Activated CD4-positive, alpha-beta T cell treated with anti-CD3 and anti-CD28 coated beads, Interleukin-2, amount 10 ng/mL, durations not matched to agents 7 days and 5 days (primary cell): ENCODE results near the gene CORO7. TPM values are rescaled to one million over a fixed set of nuclear protein-coding genes. Genes with fewer than 3 reads are reported as not detected.

Source experiments
- CTCF ChIA-PET: fragments of 350-600 bp; sonication (Branson Sonifier 250); formaldehyde crosslinking; loops from one replicate; lab custom pipeline; 2021; ENCODE audit warnings: antibody characterized with exemption; lab: Charles Lee
- POLR2A ChIA-PET: fragments of 350-600 bp; sonication (Branson Sonifier 250); formaldehyde crosslinking; loops from one replicate; lab custom pipeline; 2021; ENCODE audit warnings: antibody characterized with exemption; lab: Charles Lee
- DNase-seq: peaks from one replicate; pipeline ENCODE4 v3.0.0-alpha.2; 2020
- H3K27ac Mint-ChIP-seq: one replicate; pipeline ENCODE4 v1.8.0; 2021; ENCODE audit warnings: mild to moderate bottlenecking, moderate library complexity, mixed read lengths
- H3K27me3 Mint-ChIP-seq: one replicate; pipeline ENCODE4 v1.8.0; 2021; ENCODE audit warnings: mixed read lengths
- H3K36me3 Mint-ChIP-seq: one replicate; pipeline ENCODE4 v1.8.0; 2021; ENCODE audit warnings: low read depth, mixed read lengths
- H3K4me1 Mint-ChIP-seq: one replicate; pipeline ENCODE4 v1.8.0; 2021; ENCODE audit warnings: mixed read lengths
- H3K4me3 Mint-ChIP-seq: one replicate; pipeline ENCODE4 v1.8.0; 2021; ENCODE audit warnings: mild to moderate bottlenecking, moderate library complexity, mixed read lengths
- H3K9me3 Mint-ChIP-seq: one replicate; pipeline ENCODE4 v1.8.0; 2021; ENCODE audit warnings: mixed read lengths
- total RNA-seq, 2 experiments: library from RNA; stranded (reverse); gene quantifications; one replicate each; pipeline ENCODE4 v1.2.3, GENCODE V29; 2021

The CORO7 gene
- total RNA-seq, 2 experiments from 2014 or later, result 196 to 211 TPM

DNA sequence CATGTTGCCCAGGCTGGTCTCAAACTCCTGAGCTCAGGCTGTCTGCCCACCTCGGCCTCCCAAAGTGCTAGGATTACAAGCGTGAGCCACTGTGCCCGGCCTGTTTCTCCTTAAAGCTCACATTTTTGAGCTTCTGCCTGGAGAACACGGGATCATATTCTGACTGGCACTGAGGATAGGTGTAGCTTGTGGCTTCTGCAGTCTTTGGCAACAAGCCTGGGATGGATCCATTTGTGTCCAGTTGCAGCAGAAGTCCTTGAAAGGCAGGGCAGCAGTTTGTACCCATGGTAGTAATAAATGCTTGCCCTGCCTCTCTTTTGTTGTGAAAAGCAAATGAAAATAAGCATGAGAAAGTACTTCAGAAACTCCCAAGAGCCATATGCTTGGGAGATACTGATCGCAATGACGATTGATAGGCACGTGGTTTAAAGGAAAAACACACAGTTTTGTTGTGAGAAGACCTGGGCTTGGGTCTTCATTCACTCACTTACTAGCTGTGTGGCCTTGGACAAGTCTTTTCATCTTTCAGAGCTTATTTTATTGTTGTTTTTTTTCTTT is 3.1 kb upstream of the CORO7 start:
- Mint-ChIP-seq H3K4me3 (no peak overlapping the region), H3K9me3 (no peaks in the 10 kb centered on the region), H3K27me3 (peaks cover 3% of the 10 kb centered on the region), H3K36me3 (peaks cover 6% of the 10 kb centered on the region), H3K4me1 (peaks cover 15% of the 10 kb centered on the region), H3K27ac (no peak overlapping the region)
- CTCF ChIA-PET, result interaction anchor here (1.0 to 4.9 kb wide), 4 partner anchors 9 to 89 kb away, joined by 3 to 24 read pairs (median 4); no protein-coding TSS in a partner anchor
- DNase-seq, result no peak
- POLR2A ChIA-PET, result no interaction called here

DNA sequence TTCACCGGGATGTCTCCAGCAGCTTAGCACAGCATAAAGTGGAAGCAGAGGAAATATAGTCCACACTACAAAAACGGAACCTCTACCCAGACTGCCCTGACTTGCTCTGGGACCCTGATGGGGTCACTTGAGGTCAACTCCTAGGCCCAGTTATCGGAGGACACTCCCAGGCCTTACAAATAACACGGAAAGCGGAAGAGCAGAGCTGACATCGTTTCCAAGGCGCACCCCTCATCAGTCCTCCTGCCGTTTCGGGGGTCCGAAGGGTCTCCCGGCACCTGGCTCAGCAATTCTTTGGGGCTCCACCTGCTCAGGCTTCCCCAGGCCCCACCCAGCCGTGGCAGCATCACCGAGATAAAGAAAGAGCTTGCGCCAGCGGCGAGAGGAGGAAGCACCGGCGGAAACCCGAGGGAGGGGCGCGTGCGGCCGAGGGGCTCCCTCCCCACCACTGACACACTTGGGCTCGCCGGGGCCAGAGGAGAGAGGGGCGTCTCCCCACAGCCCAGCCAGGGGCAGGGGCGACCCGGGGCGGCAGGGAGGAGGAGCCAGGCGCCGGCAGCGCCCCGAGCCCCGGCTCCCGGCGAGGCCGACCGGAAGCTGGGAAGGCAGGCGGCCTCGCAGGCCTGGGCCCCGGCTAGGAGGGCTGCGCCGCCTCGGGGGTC is 727 bp downstream of the CORO7 start:
- DNase-seq, result peak; percentile 78
- POLR2A ChIA-PET, result interaction anchor here (1.0 kb wide), 1 partner anchor 64 kb away, joined by 3 read pairs; no protein-coding TSS in a partner anchor
- H3K9me3 Mint-ChIP-seq, result no peaks in the 10 kb centered on the region
- H3K4me1 Mint-ChIP-seq, result peaks cover 37% of the 10 kb centered on the region
- H3K4me3 Mint-ChIP-seq, result peak overlapping the region; percentile 89
- peaks cover 28% of the 10 kb centered on the region for H3K36me3 Mint-ChIP-seq
- H3K27ac Mint-ChIP-seq, result peak overlapping the region; percentile 92
- peaks cover 3% of the 10 kb centered on the region for H3K27me3 Mint-ChIP-seq
- CTCF ChIA-PET, result interaction anchor here (0.5 to 1.6 kb wide), 10 partner anchors 9 to 360 kb away, joined by 3 to 6 read pairs (median 4); partner anchors contain the start of gene MGRN1

DNA sequence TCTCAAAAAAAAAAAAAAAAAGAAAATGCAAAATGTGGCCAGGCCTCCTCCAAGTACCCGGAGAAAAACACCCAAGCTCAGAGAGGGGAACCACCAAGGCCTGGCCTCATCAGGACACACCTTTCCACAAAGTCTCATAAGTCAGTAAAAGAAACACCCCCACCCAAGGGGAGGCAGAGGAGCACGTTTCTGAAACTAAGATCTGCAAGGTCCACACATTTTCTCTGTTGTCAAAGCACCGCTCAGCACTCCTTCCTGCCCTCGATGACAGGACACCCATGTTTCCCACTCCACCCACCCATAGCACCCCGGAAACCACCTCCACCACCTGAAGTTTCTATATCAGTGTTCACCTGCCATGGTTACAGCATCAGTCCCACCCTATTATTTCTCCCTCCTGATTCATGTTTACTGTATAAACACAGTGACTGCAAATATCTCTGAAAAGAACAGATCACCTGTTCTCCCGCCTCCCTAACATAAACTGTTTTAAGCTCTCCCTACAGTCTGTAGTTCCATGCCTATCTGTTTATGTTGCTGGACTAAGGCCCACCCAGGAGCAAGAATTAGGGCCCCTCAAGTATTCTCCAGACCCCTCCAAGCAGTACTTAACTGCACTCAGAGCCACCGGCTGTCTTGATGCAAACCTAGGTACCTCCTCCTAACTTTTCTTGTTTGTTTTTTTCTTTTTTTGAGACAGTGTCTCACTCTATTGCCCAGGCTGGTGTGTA is 2.0 kb downstream of the CORO7 start:
- Mint-ChIP-seq H3K36me3 (peaks cover 34% of the 10 kb centered on the region), H3K27ac (peak overlapping the region; percentile 92), H3K4me3 (peak overlapping the region; percentile 89), H3K27me3 (peaks cover 3% of the 10 kb centered on the region), H3K9me3 (no peaks in the 10 kb centered on the region), H3K4me1 (peaks cover 43% of the 10 kb centered on the region)
- ChIA-PET CTCF (interaction anchor here (0.8 to 3.6 kb wide), 4 partner anchors 9 to 475 kb away, joined by 3 to 15 read pairs (median 4); no protein-coding TSS in a partner anchor), POLR2A (no interaction called here)
- peak; percentile 94 for DNase-seq

DNA sequence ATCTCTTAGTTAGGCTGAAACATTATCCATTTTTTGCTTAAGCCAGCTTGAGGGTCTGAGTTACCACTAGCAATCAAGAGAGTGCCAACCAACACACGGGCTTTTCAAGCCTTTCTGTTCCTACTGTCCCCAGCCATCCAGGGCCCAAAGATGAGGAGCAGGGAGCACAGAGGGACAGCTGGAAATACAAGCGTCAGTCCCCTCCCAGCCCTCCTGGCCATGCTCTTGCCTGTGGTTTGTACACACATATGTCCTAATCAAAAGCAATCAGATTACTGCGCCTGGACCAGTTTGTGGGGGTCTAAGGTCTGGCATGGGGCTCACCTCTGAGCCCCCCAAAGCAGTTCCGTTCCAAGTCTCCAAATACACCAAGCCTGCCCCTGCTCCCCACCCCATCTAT is 3.5 kb downstream of the CORO7 start:
- CTCF ChIA-PET, result interaction anchor here (3.6 kb wide), 1 partner anchor 10 kb away, joined by 15 read pairs; no protein-coding TSS in a partner anchor
- peaks cover 43% of the 10 kb centered on the region for H3K4me1 Mint-ChIP-seq
- H3K27me3 Mint-ChIP-seq, result no peaks in the 10 kb centered on the region
- no peaks in the 10 kb centered on the region for H3K9me3 Mint-ChIP-seq
- H3K36me3 Mint-ChIP-seq, result peaks cover 34% of the 10 kb centered on the region
- peak overlapping the region; percentile 9 for H3K27ac Mint-ChIP-seq
- DNase-seq, result no peak
- POLR2A ChIA-PET, result no interaction called here
- peak overlapping the region; percentile 3 for H3K4me3 Mint-ChIP-seq

DNA sequence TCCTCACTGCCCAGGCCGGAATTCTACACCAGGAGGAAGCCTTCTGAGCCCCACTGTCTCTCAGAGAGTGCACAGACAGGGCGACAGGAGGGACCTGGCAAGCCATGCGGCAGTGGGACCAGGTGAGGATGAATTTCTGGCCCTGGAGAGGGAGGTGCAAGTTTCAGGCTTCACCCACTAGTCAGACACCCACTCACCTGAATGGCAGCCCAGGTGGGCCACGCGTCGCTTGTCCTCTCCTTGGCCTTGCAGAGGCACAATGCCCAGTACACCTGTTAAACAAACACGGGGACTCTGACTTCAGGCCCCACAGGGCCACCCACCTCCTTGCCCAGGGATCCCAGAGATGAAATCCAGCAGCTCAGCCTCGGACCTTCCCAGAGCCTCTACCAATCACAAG is 4.2 kb downstream of the CORO7 start:
- peak overlapping the region; percentile 80 for H3K27ac Mint-ChIP-seq
- H3K27me3 Mint-ChIP-seq, result no peaks in the 10 kb centered on the region
- POLR2A ChIA-PET, result no interaction called here
- no peak overlapping the region for H3K4me3 Mint-ChIP-seq
- no peaks in the 10 kb centered on the region for H3K9me3 Mint-ChIP-seq
- H3K36me3 Mint-ChIP-seq, result peaks cover 34% of the 10 kb centered on the region
- CTCF ChIA-PET, result interaction anchor here (3.6 kb wide), 1 partner anchor 9 kb away, joined by 15 read pairs; no protein-coding TSS in a partner anchor
- peaks cover 43% of the 10 kb centered on the region for H3K4me1 Mint-ChIP-seq
- DNase-seq, result no peak

DNA sequence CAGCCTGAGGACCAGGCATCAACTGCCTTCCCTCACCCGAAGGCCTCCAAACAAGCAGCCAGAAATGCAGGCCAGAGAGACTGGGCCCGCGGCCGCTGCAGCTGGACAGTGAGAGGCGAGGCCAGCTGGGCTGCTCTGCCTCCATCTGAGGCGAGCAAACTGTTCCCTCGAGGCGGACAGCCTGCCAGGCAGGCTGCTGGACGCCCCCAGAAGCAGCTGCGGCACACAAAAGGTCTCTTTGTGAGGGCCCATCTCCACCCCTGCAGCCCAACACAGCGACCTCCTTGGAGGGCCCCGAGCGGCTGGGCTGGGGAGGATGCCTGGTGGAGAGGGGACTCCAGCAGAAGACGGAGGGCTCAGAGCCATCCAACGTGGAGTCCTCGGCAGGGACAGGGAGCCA is 4.7 kb downstream of the CORO7 start:
- Mint-ChIP-seq H3K9me3 (no peaks in the 10 kb centered on the region), H3K27ac (no peak overlapping the region), H3K4me3 (no peak overlapping the region), H3K36me3 (peaks cover 36% of the 10 kb centered on the region), H3K4me1 (peaks cover 40% of the 10 kb centered on the region), H3K27me3 (no peaks in the 10 kb centered on the region)
- ChIA-PET CTCF (interaction anchor here (3.6 kb wide), 1 partner anchor 9 kb away, joined by 15 read pairs; no protein-coding TSS in a partner anchor), POLR2A (no interaction called here)
- DNase-seq, result no peak

DNA sequence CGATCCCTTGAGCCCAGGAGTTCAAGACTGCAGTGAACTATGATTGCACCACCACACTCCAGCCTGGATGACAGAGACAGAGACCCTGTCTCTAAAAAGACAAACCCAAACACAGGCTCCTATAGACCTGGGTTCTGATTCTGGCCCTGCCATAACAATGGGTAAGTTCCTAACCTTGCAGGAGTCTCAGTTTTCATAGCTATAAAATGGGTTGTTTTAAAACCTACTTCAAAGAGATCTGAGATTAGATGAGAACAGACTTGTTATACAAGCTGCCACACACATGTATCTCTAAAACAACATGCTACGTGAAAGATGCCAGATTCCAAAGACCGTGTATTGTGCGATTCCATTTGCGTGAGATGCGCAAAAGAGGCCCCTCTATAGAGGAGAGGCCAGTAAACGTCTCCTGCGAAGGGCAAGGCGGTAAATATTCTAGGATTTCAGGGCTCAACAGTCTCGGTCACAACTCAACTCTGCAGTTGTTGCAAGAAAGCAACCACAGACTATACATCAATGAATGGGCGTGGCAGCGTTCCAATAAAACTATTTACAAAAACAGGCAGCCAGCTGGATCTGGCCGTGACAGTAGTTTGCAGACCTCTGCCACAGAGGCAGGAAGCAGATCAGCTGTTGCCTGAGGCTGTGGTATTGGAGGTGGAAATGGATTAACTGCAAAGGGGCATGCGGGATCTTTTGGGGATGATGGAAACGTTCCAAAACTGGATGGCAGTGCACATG is 5.9 kb downstream of the CORO7 start:
- Mint-ChIP-seq H3K4me3 (no peak overlapping the region), H3K9me3 (no peaks in the 10 kb centered on the region), H3K27ac (peak overlapping the region; percentile 54), H3K4me1 (peaks cover 38% of the 10 kb centered on the region), H3K27me3 (no peaks in the 10 kb centered on the region), H3K36me3 (peaks cover 43% of the 10 kb centered on the region)
- DNase-seq, result no peak
- POLR2A ChIA-PET, result no interaction called here
- CTCF ChIA-PET, result interaction anchor here (0.8 to 1.8 kb wide), 5 partner anchors 8 to 158 kb away, joined by 3 to 4 read pairs (median 3); no protein-coding TSS in a partner anchor

DNA sequence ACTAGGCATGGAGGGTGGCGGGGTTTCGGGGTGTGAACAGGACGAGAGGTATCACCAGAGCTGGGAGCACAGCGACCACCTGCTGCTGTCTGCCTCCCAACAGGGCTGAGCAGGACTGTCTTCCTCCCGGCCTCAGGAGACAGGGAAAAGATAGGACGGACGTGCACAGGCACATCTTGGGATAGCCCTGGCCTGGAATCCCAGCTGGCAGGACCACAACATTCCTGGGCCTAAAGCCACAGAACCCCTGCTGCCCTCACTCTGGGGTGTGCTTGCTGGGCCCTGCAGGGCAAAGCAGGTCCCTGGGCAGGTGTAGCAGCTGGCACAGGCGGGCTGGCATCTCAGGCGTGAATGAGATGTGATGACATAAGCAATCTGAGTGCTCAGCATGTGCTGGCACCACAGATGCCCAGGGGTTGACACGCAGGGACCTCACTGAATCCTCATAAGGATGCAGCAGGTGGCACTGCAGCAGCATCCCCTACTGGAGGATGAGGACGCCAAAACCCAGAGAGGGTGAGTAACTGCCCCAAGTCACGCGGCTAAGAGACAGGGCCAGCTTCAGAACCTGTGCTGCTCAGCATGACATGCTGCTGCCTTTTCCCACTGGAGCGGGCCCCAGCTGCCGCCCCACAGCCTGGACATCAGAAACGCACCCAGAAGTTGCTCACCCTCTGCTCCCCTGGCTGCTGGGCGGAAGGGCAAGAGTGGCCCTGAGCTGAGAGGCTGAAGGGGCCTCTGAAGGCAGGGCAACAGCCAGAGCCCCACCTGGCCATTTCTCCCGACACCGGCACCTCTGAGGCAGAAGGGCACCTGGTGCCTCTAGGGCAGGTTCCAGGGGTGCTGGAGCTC is 7.1 kb downstream of the CORO7 start:
- Mint-ChIP-seq H3K27me3 (no peaks in the 10 kb centered on the region), H3K36me3 (peaks cover 45% of the 10 kb centered on the region), H3K4me3 (no peak overlapping the region), H3K4me1 (peaks cover 30% of the 10 kb centered on the region), H3K27ac (no peak overlapping the region), H3K9me3 (no peaks in the 10 kb centered on the region)
- ChIA-PET CTCF (interaction anchor here (0.6 to 1.8 kb wide), 4 partner anchors 9 to 450 kb away, joined by 3 to 4 read pairs (median 4); no protein-coding TSS in a partner anchor), POLR2A (no interaction called here)
- no peak for DNase-seq

DNA sequence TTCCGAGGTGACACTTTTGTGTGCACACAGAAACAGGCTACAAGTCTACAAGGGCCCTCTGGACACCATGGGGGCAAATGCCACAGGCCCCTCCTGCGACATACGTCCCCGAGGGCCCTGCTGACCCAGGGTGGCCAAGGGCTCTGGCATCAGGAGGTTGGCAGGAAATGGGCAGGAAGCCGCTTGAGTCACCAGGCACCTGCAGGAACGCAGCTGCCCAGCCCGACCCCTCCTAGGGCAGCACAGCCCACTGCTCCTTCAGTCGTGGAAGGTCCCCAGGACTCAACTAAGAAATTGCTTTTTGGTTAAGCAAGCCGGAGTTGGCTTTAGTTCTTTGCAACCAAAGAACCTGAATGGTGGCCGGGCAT is 8.1 kb downstream of the CORO7 start:
- ChIA-PET CTCF (no interaction called here), POLR2A (no interaction called here)
- Mint-ChIP-seq H3K9me3 (no peaks in the 10 kb centered on the region), H3K27ac (no peak overlapping the region), H3K27me3 (no peaks in the 10 kb centered on the region), H3K36me3 (peaks cover 41% of the 10 kb centered on the region), H3K4me3 (no peak overlapping the region), H3K4me1 (peaks cover 25% of the 10 kb centered on the region)
- no peak for DNase-seq

DNA sequence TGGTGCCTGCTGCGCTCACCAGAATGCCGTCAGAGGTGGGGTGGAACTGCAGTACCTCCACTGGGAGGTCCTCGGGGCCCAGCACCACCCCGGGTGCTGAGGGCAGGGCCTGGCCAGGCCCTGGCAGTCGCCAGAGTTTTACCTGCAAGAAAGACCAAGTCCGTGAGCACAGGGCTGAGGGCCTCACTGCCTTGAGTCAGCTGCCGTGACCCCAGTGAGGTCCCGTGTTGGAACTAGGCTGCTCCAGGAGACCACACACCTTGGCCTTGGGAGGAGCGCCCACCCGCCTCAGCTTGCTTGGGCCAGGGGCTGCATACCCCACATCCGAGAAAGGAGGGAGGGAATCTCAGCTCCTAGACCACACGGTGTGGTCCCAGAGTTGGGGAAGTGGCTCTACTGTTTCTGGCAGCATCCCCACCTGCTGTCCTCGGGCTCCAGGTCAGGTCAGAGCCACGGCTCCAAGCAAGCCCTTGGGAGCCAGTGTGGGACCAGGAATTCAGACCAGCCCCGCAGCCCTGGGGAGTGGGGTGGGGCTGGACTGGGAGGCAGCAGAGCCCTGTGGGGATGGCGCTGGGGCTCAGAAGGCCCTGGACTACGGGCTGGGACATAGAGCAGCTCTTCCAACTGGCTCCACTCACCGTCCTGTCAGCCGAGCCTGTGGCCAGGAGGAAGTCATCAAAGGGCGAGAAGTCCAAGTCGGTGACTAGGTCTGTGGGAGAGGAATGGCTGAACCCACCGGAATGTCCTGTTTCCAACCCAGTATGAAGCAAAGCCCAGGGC is 8.7 kb downstream of the CORO7 start:
- peaks cover 36% of the 10 kb centered on the region for H3K36me3 Mint-ChIP-seq
- CTCF ChIA-PET, result no interaction called here
- POLR2A ChIA-PET, result no interaction called here

More for the DNA sequence above, 8.7 kb downstream of the CORO7 start:
- no peaks in the 10 kb centered on the region for H3K27me3 Mint-ChIP-seq
- H3K4me3 Mint-ChIP-seq, result no peak overlapping the region
- DNase-seq, result no peak
- peaks cover 20% of the 10 kb centered on the region for H3K4me1 Mint-ChIP-seq
- no peaks in the 10 kb centered on the region for H3K9me3 Mint-ChIP-seq
- no peak overlapping the region for H3K27ac Mint-ChIP-seq
